Measurements from ENCODE around the gene PLSCR1. TPM values are rescaled to one million over a fixed set of nuclear protein-coding genes. Genes with fewer than 3 reads are reported as not detected.

The PLSCR1 gene
- total and polyA plus RNA-seq, 7 donors, result 59.3 to 194 (median 112) TPM

GRCh38 chr3:146536681-146537080, 7.7 kb downstream of the PLSCR1 start:
- intact Hi-C loops (cut with DNase I), result no loop called here
- no peak overlapping the region for H3K4me3 ChIP-seq
- no peaks in the 10 kb centered on the region for H3K9me3 ChIP-seq
- H3K27me3 ChIP-seq, result no peaks in the 10 kb centered on the region
- H3K36me3 ChIP-seq, result peaks cover 0 to 10% (median 4%) of the 10 kb centered on the region in 4 donors
- no peak for DNase-seq
- H3K27ac ChIP-seq, result peak overlapping the region in 3 of 4 donors; percentile 2 to 48 (median 41)
- TF ChIP-seq CTCF (IDR thresholded peaks at IDR 0.05) (no peak), POLR2AphosphoS5 (IDR thresholded peaks at IDR 0.05) (peak in 1 of 4 donors; percentile 12)
- H3K4me1 ChIP-seq, result peaks cover 0 to 38% (median 30%) of the 10 kb centered on the region in 4 donors

DNA sequence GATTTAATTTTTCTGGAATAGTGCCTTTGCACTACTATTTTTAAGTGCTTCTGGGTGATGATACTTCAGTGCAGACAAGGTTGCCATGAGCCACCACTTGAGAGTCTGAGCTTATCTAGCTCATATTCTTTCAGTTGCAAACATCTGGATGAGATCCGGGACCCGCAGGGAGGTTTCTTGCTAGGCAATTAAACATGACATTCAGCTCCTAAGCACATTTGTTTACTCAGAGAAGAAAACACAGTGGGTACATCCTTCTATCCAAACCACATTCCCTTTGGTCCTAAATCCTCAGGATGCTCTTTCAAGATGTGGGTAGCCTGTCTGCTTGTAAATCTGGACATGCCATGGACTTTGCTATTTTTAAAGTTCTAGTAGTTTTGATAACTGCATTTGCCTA, 12.0 kb downstream of the PLSCR1 start:
- TF ChIP-seq POLR2AphosphoS5 (IDR thresholded peaks at IDR 0.05) (no peak), POLR2A (IDR thresholded peaks at IDR 0.05) (no peak), EP300 (IDR thresholded peaks at IDR 0.05) (no peak), CTCF (IDR thresholded peaks at IDR 0.05) (no peak)
- peaks cover 0 to 51% (median 7%) of the 10 kb centered on the region in 4 donors for H3K36me3 ChIP-seq
- H3K4me3 ChIP-seq, result no peak overlapping the region
- peaks cover 0 to 12% (median 11%) of the 10 kb centered on the region in 4 donors for H3K4me1 ChIP-seq
- WGBS, 2 donors, result 69 to 72% methylated on average over 2 of the region's 2 CpGs
- intact Hi-C loops (cut with DNase I), result no loop called here
- H3K27me3 ChIP-seq, result no peaks in the 10 kb centered on the region
- no peaks in the 10 kb centered on the region for H3K9me3 ChIP-seq
- DNase-seq, result no peak
- no peak overlapping the region for H3K27ac ChIP-seq

DNA sequence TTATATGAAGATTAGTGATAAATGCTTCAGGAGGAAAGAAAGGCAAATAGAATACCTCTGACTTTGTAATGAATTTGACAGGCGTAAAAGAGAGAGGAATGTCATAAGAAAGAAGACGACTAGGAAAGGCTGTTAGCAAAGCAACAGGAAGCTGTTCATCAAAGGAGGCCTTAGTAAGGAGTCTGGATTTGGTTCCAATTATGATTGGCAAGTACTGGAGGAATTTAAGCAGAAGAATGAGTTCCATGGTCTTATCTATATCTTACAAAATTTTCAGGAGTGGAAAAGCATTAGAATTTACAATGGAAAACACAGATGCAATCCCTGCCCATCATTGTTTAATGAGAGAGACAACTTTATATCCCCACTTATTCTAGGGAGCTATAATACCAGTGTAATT, 13.8 kb downstream of the PLSCR1 start:
- no peaks in the 10 kb centered on the region for H3K27me3 ChIP-seq
- TF ChIP-seq EP300 (IDR thresholded peaks at IDR 0.05) (no peak), POLR2A (IDR thresholded peaks at IDR 0.05) (no peak), POLR2AphosphoS5 (IDR thresholded peaks at IDR 0.05) (no peak), CTCF (IDR thresholded peaks at IDR 0.05) (no peak)
- no peaks in the 10 kb centered on the region for H3K4me1 ChIP-seq
- no peak overlapping the region for H3K4me3 ChIP-seq
- no peak overlapping the region for H3K27ac ChIP-seq
- no peaks in the 10 kb centered on the region for H3K9me3 ChIP-seq
- H3K36me3 ChIP-seq, result peaks cover 0 to 62% (median 7%) of the 10 kb centered on the region in 4 donors
- intact Hi-C loops (cut with DNase I), result no loop called here
- 83 to 85% methylated on average over 2 of the region's 2 CpGs for WGBS, 2 donors
- DNase-seq, result no peak

DNA sequence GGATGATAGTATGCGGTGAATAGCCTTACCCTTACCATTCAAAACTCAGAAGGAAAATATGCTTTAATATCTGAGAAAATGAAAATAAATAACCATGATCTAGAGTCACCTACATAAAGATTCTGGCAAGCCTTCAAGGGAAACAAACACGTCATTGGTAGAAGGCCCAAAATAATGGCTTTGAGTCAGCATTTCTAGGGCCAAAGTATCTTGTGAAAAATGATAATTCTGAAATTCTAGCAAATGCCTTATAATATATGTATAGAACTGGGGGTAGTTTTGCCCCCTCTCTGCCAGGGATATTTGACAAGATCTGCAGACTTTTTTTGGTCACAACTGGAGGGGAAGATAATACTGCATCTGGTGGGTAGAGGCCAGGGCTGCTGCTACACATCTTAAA, 15.4 kb downstream of the PLSCR1 start:
- Histone ChIP-seq H3K4me1 (peaks cover 0 to 4% (median 0%) of the 10 kb centered on the region in 4 donors), H3K27ac (no peak overlapping the region), H3K36me3 (peaks cover 4 to 73% (median 10%) of the 10 kb centered on the region in 4 donors), H3K4me3 (no peak overlapping the region), H3K9me3 (no peaks in the 10 kb centered on the region), H3K27me3 (no peaks in the 10 kb centered on the region)
- 85 to 88% methylated on average over 2 of the region's 2 CpGs for WGBS, 2 donors
- intact Hi-C loops (cut with DNase I), result no loop called here
- no peak for DNase-seq
- TF ChIP-seq CTCF (IDR thresholded peaks at IDR 0.05), result no peak
- no peak for TF ChIP-seq POLR2AphosphoS5 (IDR thresholded peaks at IDR 0.05)
- no peak for TF ChIP-seq EP300 (IDR thresholded peaks at IDR 0.05)
- no peak for TF ChIP-seq POLR2A (IDR thresholded peaks at IDR 0.05)

DNA sequence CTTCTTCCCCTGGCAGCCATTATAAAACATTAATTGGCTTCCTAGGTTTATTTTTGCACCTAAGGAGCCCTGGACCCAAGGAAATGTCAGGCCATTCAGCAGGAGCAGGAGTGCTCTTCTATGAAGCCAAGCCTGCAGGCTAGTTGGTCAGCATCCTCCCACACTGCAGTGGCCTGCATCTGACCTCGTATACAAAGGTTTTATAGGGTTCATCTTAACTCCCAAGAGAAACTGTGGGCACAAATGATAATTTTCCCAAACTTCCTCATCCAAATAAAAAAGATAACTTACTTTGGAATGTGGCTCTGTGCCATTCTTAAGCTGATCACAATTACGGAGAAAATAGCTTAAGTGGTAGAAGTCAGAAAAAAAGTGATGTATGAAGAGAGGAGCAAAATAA, 19.4 kb downstream of the PLSCR1 start:
- Histone ChIP-seq H3K9me3 (no peaks in the 10 kb centered on the region), H3K36me3 (peaks cover 3 to 69% (median 8%) of the 10 kb centered on the region in 4 donors), H3K27ac (no peak overlapping the region), H3K4me1 (peaks cover 0 to 4% (median 0%) of the 10 kb centered on the region in 4 donors), H3K4me3 (no peak overlapping the region), H3K27me3 (no peaks in the 10 kb centered on the region)
- DNase-seq, result no peak
- no peak for TF ChIP-seq POLR2A (IDR thresholded peaks at IDR 0.05)
- intact Hi-C loops (cut with DNase I), result no loop called here
- WGBS, 2 donors, result 65 to 80% methylated on average over 2 of the region's 2 CpGs

Measured in sigmoid colon (tissue), 7 donors.